ENCODE data around the gene ASB7. TPM values are rescaled to one million over a fixed set of nuclear protein-coding genes. Genes with fewer than 3 reads are reported as not detected.
"Not testable (repeated sequence)": the region's sequence is repeated elsewhere in the genome, so short reads cannot be mapped to it uniquely, and the experiment has no call there.

Gene ASB7
- total RNA-seq, 6 experiments from 2014 or later, result 10.2 to 12.5 (median 11.5) TPM

GRCh38 chr15:100571592-100572167, 30.7 kb upstream of the ASB7 start:
- H3K9me3 Mint-ChIP-seq, result no peaks in the 10 kb centered on the region
- no peak for TF ChIP-seq CTCF (IDR thresholded peaks at IDR 0.05)
- DNase-seq, result no peak
- no peaks in the 10 kb centered on the region; the same call in 1 of the 2 replicates for H3K27me3 Mint-ChIP-seq (ENCODE audit: insufficient read depth)
- H3K27ac Mint-ChIP-seq, result no peak overlapping the region
- H3K4me1 Mint-ChIP-seq (ENCODE audit: low read depth), result peaks cover 16% of the 10 kb centered on the region
- H3K4me3 Mint-ChIP-seq, result no peak overlapping the region
- 0 out of 2 replicates have a peak, but pooled peaks cover 4% of the 10 kb centered on the region for H3K36me3 Mint-ChIP-seq (ENCODE audit: low read depth)

GRCh38 chr15:100572362-100572983, 29.9 kb upstream of the ASB7 start:
- Mint-ChIP-seq H3K27ac (no peak overlapping the region), H3K4me1 (ENCODE audit: low read depth) (peaks cover 16% of the 10 kb centered on the region), H3K27me3 (ENCODE audit: insufficient read depth) (no peaks in the 10 kb centered on the region; the same call in 1 of the 2 replicates), H3K36me3 (ENCODE audit: low read depth) (0 out of 2 replicates have a peak, but pooled peaks cover 4% of the 10 kb centered on the region), H3K4me3 (no peak overlapping the region), H3K9me3 (no peaks in the 10 kb centered on the region)
- TF ChIP-seq CTCF (IDR thresholded peaks at IDR 0.05), result peak; percentile 79
- DNase-seq, result peak; percentile 6

- no peak for DNase-seq
- Mint-ChIP-seq H3K36me3 (ENCODE audit: low read depth) (0 out of 2 replicates have a peak, but pooled peaks cover 4% of the 10 kb centered on the region), H3K27me3 (ENCODE audit: insufficient read depth) (no peaks in the 10 kb centered on the region; the same call in 1 of the 2 replicates), H3K9me3 (no peaks in the 10 kb centered on the region), H3K4me3 (no peak overlapping the region), H3K4me1 (ENCODE audit: low read depth) (peaks cover 16% of the 10 kb centered on the region), H3K27ac (no peak overlapping the region)
- no peak for TF ChIP-seq CTCF (IDR thresholded peaks at IDR 0.05)
Measured at GRCh38 chr15:100573526-100573925, 28.9 kb upstream of the ASB7 start.

GRCh38 chr15:100580414-100580813, 22.0 kb upstream of the ASB7 start:
- no peak for DNase-seq
- Mint-ChIP-seq H3K27ac (no peak overlapping the region), H3K4me1 (ENCODE audit: low read depth) (no peaks in the 10 kb centered on the region), H3K36me3 (ENCODE audit: low read depth) (peaks cover 8% of the 10 kb centered on the region), H3K9me3 (no peaks in the 10 kb centered on the region; the same call in 1 of the 2 replicates), H3K4me3 (no peak overlapping the region), H3K27me3 (ENCODE audit: insufficient read depth) (no peaks in the 10 kb centered on the region; the same call in none of the 2 replicates)
- no peak for TF ChIP-seq CTCF (IDR thresholded peaks at IDR 0.05)

- TF ChIP-seq CTCF (IDR thresholded peaks at IDR 0.05), result no peak
- Mint-ChIP-seq H3K4me3 (no peak overlapping the region), H3K4me1 (ENCODE audit: low read depth) (peaks cover 12% of the 10 kb centered on the region), H3K36me3 (ENCODE audit: low read depth) (peaks cover 51% of the 10 kb centered on the region), H3K9me3 (peaks cover 42% of the 10 kb centered on the region), H3K27ac (no peak overlapping the region), H3K27me3 (ENCODE audit: insufficient read depth) (no peaks in the 10 kb centered on the region)
- DNase-seq, result peak; percentile 5
Measured at GRCh38 chr15:100588638-100589242, 13.6 kb upstream of the ASB7 start.

GRCh38 chr15:100591163-100591562, 11.2 kb upstream of the ASB7 start:
- H3K4me3 Mint-ChIP-seq; H3K27me3 Mint-ChIP-seq (ENCODE audit: insufficient read depth); DNase-seq; H3K27ac Mint-ChIP-seq: not testable (repeated sequence)
- H3K4me1 Mint-ChIP-seq (ENCODE audit: low read depth), result peaks cover 12% of the 10 kb centered on the region
- H3K36me3 Mint-ChIP-seq (ENCODE audit: low read depth), result peaks cover 39% of the 10 kb centered on the region
- H3K9me3 Mint-ChIP-seq, result peaks cover 42% of the 10 kb centered on the region

Measured in HFFc6 (cell line).